Bronchial epithelial cell (primary cell): ENCODE data around the gene COL25A1. TPM values are rescaled to one million over a fixed set of nuclear protein-coding genes. Genes with fewer than 3 reads are reported as not detected.

Source experiments
- DNase-seq: peaks from one replicate; pipeline ENCODE4 v3.0.0-alpha.2; 2010; ENCODE audit warnings: low read depth
- FAIRE-seq: peaks from 2 replicates; lab custom pipeline; 2011; peaks lifted over from hg19 to GRCh38; lab: Jason Lieb, UNC
- H3K27me3 ChIP-seq: 2 replicates; pipeline ENCODE4 v1.5.1; 2011; ENCODE audit warnings: low read length; ENCODE audit not compliant: control insufficient read depth, insufficient read depth
- H3K36me3 ChIP-seq: 2 replicates; pipeline ENCODE4 v1.5.1; 2011; ENCODE audit warnings: low read length; ENCODE audit not compliant: control insufficient read depth, insufficient read depth
- H3K4me3 ChIP-seq: 2 replicates; pipeline ENCODE4 v1.5.1; 2011; ENCODE audit warnings: mild to moderate bottlenecking, low read depth, low read length, control low read depth
- total RNA-seq: library from RNA; depleted of rRNA; stranded (reverse); fragments of >200 nt; gene quantifications from 2 replicates; pipeline ENCODE4 v1.2.1, GENCODE V29; 2014
- TF ChIP-seq, protein P1 (sequence below): IDR thresholded peaks from 2 replicates; pipeline ENCODE4 v1.5.1; 2011; ENCODE audit warnings: mild to moderate bottlenecking, moderate library complexity, low read length, control low read depth, inconsistent platforms; ENCODE audit not compliant: insufficient read depth, severe bottlenecking

The COL25A1 gene
- total RNA-seq, 1 donor from 2014 or later: under 0.01 TPM

GRCh38 chr4:109218288-109218687, 84.2 kb downstream of the COL25A1 start:
- TF ChIP-seq, protein P1, sequence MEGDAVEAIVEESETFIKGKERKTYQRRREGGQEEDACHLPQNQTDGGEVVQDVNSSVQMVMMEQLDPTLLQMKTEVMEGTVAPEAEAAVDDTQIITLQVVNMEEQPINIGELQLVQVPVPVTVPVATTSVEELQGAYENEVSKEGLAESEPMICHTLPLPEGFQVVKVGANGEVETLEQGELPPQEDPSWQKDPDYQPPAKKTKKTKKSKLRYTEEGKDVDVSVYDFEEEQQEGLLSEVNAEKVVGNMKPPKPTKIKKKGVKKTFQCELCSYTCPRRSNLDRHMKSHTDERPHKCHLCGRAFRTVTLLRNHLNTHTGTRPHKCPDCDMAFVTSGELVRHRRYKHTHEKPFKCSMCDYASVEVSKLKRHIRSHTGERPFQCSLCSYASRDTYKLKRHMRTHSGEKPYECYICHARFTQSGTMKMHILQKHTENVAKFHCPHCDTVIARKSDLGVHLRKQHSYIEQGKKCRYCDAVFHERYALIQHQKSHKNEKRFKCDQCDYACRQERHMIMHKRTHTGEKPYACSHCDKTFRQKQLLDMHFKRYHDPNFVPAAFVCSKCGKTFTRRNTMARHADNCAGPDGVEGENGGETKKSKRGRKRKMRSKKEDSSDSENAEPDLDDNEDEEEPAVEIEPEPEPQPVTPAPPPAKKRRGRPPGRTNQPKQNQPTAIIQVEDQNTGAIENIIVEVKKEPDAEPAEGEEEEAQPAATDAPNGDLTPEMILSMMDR: no peak
- H3K36me3 ChIP-seq: no peaks in the 10 kb centered on the region

DNA sequence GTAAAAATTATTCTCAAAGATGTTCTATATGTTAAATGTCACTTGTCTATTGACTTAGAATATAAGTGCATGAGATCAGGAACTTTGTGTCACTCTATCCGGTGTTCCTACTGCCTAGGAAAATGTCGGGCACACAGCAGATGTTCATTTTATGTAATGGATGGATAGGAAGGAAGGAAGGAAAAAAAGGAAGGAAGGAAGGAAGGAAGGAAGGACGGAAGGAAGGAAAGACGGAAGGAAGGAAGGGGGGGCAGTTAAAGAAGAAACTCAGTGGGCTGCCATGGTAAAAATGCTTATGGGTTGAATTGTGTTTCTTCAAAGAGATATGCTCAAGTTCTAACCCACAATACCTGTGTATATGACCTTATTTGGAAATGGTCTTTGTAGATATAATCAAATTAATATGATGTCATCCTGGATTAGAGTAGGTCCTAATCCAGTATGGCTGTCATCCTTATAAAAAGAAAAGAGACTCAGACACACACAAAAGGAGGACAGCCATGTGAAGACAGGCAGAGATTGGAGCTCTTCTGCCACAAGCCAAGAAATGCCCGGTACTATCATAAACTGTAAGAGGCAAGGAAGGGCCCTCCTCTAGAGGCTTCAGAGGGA, 86.3 kb downstream of the COL25A1 start:
- TF ChIP-seq, protein P1: no peak
- Histone ChIP-seq H3K4me3 (no peak overlapping the region), H3K36me3 (no peaks in the 10 kb centered on the region), H3K27me3 (no peaks in the 10 kb centered on the region)
- DNase-seq: no peak
- no peak for FAIRE-seq

More at GRCh38 chr4:109218288-109218687, 84.2 kb downstream of the COL25A1 start:
- Histone ChIP-seq H3K27me3 (no peaks in the 10 kb centered on the region), H3K4me3 (no peak overlapping the region)
- no peak for DNase-seq
- FAIRE-seq: no peak

GRCh38 chr4:109215506-109215905, 87.0 kb downstream of the COL25A1 start:
- DNase-seq: no peak
- H3K4me3 ChIP-seq: no peak overlapping the region
- TF ChIP-seq, protein P1: no peak
- H3K36me3 ChIP-seq: no peaks in the 10 kb centered on the region
- H3K27me3 ChIP-seq: no peaks in the 10 kb centered on the region
- no peak for FAIRE-seq

GRCh38 chr4:109214622-109215301, 87.7 kb downstream of the COL25A1 start:
- FAIRE-seq (no peak), DNase-seq (no peak)
- Histone ChIP-seq H3K27me3 (no peaks in the 10 kb centered on the region), H3K36me3 (no peaks in the 10 kb centered on the region), H3K4me3 (no peak overlapping the region)
- TF ChIP-seq, protein P1: no peak

- Histone ChIP-seq H3K36me3 (no peaks in the 10 kb centered on the region), H3K27me3 (no peaks in the 10 kb centered on the region), H3K4me3 (no peak overlapping the region)
- DNase-seq (no peak), FAIRE-seq (no peak)
- TF ChIP-seq, protein P1: no peak
Measured at GRCh38 chr4:109213056-109213455, 89.4 kb downstream of the COL25A1 start.
